ENCODE data around the gene GRID2.

DNA sequence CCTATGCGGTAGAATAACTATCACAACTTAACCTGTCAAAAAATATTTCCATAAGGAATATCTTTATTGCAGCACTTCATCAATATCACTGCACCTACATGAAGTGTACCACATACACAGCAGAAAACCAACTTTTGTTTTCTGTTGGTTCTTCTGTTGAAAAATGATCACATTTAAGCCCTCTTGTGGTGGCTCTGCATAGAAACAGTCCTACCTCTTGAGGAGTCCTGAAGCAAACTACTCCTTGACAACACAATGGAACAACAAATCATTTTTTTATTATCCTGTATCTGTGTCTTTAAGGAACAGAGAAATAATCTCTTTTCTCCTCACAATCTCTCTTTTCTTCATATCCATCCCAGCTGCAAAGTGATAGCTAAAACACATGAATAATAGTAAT, 1484.9 kb downstream of the GRID2 start:
- TF ChIP-seq EZH2 (IDR thresholded peaks at IDR 0.05; ENCODE audit: low read length, missing control alignments): no peak
- TF ChIP-seq, protein P1, sequence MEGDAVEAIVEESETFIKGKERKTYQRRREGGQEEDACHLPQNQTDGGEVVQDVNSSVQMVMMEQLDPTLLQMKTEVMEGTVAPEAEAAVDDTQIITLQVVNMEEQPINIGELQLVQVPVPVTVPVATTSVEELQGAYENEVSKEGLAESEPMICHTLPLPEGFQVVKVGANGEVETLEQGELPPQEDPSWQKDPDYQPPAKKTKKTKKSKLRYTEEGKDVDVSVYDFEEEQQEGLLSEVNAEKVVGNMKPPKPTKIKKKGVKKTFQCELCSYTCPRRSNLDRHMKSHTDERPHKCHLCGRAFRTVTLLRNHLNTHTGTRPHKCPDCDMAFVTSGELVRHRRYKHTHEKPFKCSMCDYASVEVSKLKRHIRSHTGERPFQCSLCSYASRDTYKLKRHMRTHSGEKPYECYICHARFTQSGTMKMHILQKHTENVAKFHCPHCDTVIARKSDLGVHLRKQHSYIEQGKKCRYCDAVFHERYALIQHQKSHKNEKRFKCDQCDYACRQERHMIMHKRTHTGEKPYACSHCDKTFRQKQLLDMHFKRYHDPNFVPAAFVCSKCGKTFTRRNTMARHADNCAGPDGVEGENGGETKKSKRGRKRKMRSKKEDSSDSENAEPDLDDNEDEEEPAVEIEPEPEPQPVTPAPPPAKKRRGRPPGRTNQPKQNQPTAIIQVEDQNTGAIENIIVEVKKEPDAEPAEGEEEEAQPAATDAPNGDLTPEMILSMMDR (conservative IDR thresholded peaks at IDR 0.05 in 1 of 2, IDR thresholded peaks at IDR 0.05 in 1 of 2; ENCODE audit: low read depth in 1 of 2, low read length in 2 of 2): peak; percentile 29 to 68

All from fibroblast of lung (primary cell).